HG02588 (cell line): ENCODE results near the gene SLC25A39.

Source experiments
- ATAC-seq: cut with Tn5 transposase; IDR thresholded peaks from one replicate; pipeline ENCODE4 v1.9.1; 2021; ENCODE audit warnings: mild to moderate bottlenecking, moderate library complexity; ENCODE audit not compliant: unreplicated experiment

SLC25A39 gene

DNA sequence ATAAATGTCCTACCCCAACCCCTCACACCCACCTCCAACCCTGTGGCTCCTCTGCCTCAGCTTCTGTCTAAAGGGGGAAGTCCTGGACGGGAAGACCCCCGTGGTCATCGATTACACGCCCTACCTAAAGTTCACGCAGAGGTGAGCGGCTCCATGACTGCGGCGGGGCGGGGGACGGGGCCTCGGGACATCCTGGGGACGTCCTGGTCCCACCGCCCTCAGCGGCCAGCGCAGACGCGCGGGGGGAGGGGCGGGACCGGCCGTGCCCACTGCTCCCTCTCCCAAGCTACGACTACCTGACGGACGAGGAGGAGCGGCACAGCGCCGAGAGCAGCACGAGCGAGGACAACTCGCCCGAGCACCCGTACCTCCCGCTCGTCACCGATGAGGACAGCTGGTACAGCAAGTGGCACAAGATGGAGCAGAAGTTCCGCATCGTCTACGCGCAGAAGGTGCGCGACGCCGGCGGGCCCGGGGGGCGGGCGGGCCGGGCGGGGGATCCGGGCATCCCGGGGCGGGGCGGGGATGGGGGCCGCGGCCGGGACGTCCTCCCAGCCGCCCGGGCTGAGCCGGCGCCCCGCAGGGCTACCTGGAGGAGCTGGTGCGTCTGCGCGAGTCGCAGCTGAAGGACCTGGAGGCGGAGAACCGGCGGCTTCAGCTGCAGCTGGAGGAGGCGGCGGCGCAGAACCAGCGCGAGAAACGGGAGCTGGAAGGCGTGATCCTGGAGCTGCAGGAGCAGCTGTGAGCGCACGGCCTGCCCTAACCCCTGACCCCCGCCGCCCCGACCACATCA lies 9.6 kb downstream of the SLC25A39 start:
- no peak for ATAC-seq

DNA sequence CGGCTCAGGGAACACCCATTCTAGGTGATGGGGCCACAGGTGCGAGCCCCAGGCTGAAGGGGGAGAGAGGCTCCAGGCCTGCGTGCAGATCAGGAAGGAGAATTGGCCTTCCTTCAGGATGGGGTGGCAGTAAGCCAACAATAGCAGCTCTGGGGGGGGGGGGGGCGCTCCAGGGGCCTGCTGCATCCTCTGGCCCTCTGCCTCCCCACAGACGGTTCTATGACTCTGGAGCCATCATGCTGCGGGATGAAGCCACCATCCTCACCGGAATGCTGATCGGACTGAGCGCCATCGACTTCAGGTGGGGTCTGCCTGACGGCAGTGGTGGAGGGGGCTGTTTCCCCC lies 10.1 kb downstream of the SLC25A39 start:
- no peak for ATAC-seq

DNA sequence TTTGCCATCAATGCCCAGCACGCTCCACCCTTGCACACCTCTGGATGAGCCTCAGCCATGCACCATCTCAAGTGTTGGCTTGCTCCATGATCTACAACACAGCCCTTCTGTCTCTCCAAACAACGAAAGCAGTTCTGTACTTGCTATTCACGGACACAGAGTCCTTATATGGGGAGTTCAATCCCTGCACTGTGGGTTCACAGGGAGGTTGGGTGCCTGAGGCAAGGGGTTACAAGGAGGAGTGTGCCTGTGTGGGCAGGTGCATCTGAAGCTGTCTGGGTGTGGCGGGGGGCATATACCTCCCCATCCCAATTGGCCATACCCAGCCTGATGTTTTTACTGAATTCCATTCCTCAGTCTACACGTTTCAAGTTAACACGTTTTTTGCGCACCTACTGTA lies 10.6 kb downstream of the SLC25A39 start:
- ATAC-seq: no peak

DNA sequence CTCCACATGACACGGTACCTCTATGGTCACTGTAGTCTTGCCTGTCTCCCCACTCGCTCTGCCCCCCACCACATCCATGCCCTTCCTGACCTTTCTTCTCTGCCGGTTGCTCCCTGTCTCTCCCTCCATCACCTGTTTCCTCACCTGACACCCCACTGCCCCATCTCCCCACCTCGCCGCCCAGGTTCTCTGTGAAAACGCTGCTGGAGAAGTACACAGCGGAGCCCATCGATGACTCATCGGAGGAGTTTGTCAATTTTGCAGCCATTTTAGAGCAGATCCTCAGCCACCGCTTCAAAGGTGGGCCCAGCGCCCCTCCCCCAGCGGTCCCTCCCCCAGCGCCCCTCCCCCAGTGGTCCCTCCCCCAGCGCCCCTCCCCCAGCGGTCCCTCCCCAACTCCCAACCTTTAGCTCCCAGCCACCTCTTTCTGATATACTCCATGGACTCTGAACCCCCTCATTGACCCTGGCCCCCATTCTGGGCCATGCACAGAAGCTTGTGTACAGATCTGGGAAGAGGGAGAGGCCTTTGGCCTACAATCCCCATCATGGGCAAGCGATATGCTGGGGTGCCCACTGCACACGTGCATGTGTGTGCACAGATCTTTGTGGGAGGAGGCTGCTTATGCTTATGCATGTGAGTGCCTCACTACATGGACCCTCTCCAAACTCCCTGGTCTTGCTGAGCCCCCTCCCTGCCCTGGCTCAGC lies 12.1 kb downstream of the SLC25A39 start:
- ATAC-seq: no peak

DNA sequence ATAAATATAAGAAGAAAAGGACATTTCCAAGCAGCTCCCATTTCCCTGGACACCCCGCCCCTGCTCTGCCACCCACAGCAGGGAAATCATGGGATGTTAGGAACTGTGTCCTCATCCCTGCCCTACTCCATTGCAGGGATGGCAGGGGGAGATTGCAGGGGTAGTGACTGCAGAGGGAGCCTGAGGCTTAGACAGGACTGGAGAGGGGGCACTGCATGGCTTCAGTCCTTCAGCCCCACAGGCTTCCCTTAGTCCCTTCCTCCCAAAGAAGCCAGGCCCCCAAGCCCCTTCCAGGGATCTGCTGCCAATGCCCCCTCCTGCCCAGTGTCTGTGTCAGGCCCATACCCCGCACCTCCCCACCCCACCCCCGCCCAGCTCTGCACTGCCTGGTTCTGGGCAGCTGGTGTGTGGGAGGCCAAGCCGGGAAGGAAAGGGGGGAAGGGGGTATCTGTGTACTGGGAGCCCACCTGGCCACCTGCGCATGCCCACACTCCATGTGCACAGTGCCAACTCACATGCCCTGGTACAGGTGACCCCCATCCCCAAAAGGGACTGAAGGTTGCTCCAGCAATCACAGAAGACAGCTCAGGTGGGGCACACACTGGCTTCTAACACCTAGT lies 13.0 kb downstream of the SLC25A39 start:
- ATAC-seq: no peak

DNA sequence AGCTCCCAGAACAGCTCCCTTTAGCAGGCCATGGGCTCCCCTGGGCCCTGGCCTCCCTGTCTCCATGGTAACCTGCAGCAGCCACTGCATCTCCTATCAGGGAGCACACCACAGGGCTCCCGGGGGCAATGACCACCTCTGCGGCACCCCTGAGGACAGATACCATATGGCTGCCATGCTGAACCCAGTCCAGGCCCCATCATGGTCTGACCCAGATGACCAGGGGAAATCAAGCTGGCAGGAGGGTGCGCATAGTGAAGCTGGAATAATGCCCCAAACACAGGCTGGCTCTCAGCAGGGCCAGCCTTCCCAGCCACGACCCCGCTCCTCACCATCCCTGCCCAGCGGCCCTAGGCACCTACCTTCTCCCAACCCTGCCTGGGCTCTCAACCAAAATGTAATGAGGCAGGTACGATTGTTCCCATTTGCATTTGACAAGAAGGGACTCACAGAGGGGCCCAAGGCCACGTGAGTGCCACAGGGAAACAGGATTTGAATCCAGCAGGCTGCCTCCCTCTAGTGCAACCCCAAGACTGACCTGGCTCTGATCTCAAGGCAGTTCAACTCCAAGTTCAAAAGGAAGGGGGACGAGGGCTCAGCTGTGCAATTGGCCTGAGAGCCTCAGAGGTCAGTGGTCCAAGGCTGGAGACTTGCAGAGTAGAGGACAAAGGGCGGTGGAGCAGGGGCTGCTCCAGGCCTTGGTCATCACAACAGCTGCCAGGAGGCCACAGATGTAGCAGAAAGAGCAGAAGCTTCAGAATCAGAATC lies 13.8 kb downstream of the SLC25A39 start:
- ATAC-seq: no peak

DNA sequence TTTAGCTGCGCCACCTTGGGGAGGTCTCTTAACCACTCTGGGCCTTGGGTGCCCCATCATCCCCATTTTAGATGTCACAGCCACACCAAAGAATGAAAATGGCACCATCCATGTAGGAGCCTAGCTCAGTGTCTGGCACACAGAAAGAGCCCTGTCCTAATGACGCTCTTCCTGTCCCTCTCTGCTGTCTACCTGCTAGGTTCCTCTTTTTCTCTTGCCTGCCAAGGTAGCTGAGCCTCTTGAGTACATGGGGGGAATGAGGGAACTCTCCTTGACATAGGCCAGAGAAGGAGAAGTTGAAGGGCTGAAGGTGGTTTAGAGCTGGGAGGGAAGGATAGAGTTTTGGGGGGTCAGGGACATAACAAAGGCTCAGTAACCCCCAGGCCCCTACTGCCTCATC lies 14.4 kb downstream of the SLC25A39 start:
- no peak for ATAC-seq

DNA sequence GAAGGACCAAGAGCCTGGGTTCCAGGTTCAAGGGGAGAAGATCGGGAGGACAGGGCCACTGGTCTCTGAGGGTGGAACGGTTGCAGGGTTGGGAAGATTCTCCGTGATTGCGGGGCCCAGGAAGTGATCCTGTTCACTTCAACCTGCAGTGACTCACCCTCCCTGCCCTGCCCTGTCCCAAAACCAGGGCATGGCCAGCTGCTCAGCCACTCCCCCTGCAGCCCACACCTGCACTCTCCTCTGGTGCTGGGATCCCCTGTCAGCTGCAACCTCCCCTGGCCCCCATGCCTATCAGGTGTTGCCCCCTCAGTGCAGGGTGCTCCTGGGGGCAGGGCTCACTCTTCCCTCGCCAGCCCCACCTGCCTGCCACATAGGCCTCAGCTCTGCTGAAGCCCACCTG lies 15.2 kb downstream of the SLC25A39 start:
- ATAC-seq: no peak

DNA sequence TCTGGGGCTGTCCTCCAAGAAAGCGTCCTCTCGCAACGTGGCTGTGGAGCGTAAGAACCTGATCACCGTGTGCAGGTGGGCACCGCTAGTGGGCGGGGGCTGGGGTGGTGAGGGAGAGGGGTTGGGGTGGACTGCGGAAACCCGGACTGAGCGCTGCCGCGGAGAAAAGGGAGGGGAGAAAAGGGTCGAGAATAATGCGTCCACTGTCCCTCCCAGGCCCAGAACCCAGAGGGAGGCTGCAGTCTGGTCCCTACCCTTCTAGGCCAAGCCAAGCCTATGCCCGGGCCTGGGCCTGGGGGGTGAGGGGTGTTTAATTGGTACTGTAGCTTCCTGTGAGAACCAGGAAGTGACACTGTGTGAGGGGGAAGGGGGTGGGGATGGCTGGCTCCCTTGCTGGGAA lies 15.8 kb downstream of the SLC25A39 start:
- ATAC-seq: no peak

DNA sequence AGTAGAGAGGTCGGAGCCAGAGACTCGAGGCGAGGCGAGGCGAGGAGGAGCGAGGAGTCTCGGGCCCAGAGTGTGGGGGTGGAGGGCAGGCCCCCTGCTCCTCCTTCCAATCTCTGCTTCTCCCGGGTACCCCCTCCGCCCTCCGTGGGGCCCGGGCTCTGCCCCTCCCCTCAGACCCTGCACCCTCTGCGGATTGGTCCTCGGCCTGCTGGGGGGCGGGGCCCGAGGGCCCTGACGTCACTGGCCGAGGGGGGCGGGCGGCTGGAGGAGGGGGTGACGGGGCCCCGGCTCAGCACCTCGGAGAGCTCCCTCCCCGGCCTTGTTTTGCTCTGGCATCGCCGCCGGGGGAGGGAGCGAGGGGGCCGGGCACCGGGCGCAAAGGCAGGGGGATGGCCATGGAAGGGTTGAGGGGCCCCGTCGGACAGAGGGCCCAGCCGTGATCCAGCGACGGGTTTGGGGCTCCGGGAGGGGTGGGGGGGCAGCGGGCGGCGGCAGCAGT lies 16.3 kb downstream of the SLC25A39 start, which contains the start of gene RUNDC3A:
RUNDC3A (plus strand) TSS at position 282 of the 499 bp plus-strand sequence. CDS start 232 bp downstream, outside the sequence.
- ATAC-seq: no peak

DNA sequence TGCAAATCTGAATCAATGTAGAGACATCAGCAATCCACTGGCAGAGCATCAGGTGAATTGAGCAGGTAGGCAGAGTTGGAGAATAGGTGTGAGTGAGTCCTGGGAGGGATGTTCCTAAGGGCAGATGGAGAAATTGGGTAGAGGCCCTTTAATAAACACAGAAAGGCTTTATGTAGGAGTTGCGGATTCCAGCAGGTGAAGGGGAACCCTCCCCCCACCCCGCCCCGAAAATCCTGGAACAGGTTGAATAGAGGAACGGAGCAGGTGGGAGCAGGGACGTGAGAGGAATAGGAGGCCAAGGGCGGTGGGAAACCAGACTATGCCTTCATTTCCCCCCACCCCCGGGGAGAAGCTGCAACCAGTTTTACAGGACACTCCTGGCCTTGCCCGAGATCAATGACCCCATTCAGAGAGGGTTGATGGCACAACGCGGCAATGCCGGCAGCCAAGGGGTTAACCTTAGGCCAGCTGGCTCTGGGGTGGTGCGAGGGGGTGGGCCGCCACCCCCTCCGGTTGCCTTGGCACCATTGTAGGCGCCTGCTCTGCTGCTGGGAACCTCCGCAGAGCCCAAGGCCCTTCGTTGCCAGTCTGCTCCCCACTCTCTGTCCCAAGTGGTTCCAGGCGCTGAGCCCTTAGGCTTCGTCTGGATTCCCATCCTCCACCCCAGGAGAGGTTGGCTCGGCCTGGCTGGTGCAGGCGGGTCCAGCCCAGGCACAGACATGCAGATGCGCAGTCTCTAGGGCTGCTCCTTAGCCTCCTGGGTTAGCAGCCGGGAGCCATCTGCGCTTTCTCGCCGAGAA lies 17.0 kb downstream of the SLC25A39 start:
- ATAC-seq: no peak

DNA sequence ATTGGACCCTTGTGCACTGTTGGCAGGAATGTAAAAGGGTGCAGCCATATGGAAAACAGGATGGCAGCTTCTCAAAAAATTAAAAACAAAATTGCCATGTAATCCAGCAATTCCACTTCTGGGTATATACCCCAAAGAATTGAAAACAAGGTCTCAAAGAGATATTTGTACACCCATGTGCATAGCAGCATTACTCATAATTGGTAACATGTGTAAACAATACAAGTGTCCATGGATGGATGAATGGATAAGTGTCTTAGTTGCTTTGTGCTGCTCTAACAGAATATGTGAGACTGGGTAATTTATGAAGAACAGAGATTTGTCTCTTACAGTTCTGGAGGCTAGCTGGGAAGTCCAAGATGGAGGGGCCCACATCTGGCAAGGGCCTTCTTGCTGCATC lies 20.0 kb downstream of the SLC25A39 start:
- ATAC-seq: no peak

DNA sequence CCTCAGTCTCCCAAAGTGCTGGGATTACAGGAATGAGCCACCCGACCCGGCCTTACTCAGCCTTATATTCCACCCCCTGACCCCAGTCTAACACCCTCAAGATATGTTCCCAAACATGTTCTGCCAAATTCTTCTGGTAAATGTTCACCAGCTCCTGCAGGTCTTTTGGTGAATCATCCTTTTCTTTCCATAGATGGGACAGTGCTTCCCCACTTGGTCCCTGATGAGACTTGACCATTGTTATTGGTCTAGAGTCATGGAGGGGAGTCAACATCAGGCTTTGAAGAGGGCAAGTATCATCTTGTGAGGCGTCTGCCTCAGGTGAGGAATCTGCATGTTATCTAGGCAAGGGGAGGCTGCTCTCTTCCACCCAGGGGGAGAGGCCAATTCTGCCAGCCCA lies 26.6 kb downstream of the SLC25A39 start:
- ATAC-seq: no peak

DNA sequence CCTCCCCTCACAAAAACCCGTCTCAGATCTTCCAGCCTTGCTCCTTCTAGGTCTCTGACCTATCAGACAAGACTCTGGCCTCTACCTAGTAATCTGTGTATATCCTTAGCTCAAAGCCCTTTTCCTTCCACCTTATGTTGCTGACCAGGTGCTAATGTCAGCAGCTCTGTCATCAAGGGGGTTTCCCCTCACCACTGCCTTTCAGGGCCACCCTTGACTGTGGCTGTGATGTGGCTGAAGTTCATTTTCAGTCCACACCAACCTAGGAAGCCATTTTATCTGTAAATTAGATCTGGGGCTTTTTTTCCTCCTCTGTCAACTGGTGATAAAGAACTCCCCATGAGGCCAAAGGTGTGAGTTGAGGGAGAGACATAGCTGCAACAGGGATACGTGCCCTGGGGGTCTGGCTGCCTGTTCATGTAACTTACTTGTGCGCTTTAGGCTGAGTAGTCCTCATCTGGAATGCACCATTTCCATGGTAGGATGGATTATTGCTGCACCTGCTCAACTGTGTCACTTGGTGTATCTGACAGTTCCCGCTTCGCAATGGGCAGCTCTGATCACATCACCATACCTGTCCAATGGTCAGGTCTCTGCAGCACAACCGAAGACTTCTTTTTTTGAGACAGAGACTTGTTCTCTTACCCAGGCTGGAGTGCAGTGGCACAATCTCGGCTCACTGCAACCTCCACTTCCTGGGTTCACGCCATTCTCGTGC lies 31.0 kb downstream of the SLC25A39 start:
- no peak for ATAC-seq

DNA sequence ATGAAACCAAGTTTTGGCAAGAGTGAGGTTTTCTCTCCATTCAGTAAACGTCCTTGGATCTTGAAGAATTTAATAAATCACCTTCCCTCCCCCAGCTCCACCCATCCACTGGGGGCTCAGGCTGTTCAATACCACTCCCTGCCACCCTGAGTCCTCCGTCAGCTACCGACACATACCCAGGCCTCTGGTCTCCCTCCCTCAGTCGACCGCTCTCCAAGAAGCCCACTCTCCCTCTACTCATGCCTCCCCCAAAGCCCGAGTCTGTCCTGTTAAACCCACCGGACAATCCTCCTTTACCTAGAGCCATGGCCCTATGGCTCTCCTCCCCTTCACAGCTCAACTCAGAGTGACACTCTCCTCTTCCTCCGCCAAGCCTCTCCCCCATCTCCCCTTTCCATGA lies 37.0 kb downstream of the SLC25A39 start:
- ATAC-seq: no peak

DNA sequence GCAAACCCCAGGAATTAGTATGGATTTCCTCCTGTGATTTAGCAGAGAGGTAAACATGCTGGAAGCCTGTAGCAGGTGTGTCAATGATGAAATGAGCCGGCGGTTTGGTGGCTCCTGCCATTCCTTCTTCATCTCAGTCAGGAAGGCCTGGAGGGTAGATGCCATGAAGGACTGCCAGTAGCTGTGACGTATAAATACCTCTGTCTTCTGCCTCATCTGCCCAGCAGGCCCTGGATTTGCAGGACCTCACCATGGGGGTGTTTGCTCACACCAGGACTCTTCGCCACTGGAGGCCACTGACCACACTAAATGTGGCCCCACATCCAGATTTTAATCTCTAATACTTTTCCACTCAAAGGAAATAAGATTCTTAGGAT lies 40.6 kb downstream of the SLC25A39 start:
- no peak for ATAC-seq

DNA sequence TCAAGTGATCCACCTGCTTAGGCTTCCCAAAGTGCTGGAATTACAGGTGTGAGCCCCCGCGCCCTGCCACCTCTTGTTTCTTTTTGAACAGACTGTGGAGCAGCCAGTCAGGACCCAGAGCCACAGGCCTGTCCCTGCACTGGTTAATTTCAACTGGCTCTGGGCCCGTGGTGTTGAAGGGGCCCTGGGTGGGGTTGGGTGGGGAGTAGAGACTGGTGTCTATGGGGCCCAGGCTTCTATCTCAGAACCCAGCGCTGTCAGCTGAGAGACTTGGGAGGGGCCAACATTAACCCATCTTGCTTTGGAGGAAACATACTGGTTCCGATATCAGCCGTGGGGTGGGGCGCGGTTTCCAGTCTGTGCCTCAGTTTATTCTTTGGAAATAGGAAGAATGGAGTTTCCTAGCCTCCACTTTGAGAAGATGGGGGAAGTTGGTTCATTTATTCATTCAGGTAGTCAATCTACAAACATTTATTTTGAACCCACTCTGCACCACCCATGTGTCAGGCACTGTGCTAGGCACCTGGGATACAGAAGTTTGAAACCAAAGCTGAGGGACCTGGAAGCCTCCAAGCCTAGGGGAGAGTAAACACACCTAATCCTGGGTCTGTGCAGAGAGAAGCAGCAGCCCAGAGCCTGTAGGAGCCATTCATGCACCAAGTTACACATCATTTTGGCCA lies 41.1 kb downstream of the SLC25A39 start:
- no peak for ATAC-seq

DNA sequence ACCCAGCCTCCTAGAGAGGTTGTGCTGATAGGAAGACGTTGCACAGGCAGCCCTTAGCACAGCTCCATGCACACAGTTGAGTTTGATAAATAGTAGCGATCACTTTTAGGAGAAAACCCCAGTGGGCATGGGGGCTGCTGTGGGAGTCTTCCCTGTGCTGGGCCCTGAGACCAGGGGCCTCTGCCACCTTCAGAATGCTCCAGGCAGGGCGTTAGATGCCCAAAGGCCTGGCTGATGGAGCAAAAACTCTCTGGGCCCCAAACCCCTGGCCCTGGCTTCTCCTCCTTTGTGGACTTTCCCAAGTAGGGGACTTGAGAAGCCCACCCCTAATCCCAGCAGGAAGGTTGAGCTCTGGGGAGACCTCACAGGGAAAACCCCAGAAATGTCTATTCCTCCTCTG lies 42.4 kb downstream of the SLC25A39 start:
- ATAC-seq: no peak

DNA sequence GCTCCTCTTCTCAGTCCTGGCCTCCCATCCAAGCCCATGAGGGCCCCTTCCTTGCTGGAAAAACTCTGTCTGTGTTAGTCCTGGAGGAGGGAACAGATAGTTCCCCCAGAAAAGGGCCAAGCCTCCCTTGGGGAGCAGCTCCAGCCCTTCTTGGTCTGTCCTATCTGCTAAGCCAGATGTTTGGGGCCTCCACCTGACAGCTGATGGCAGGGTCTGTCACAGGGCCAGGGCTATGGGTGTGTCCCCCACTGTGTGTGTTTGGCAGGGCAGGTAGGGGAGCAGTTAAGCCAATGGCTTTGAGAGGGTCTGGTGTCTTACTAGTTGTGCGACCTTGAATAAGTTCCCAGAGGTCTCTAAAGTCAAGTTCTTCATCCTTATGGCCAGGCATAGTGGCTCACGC lies 43.1 kb downstream of the SLC25A39 start:
- no peak for ATAC-seq
